Tibial artery (tissue), 4 donors: ENCODE data around the gene CCRL2.
"Not testable (repeated sequence)": the region's sequence is repeated elsewhere in the genome, so short reads cannot be mapped to it uniquely, and the experiment has no call there.

Experiments used
- DNase-seq, 2 donors: peaks; one replicate each; pipeline ENCODE4 v3.0.0-alpha.2; 2019
- H3K27ac ChIP-seq, 2 donors: fragments of 200-600 bp; sonication (generic) in 1 of 2; 1 replicate in 1 of 2; 2 replicates in 1 of 2; pipeline ENCODE4 v1.5.1; 2018 to 2019; ENCODE audit warnings: mild to moderate bottlenecking in 1 of 2
- H3K27me3 ChIP-seq, 2 donors: fragments of 200-600 bp; sonication (generic) in 1 of 2; one replicate each; pipeline versions ENCODE4 v1.5.1 to v1.6.0; 2016 to 2019
- H3K36me3 ChIP-seq, 3 donors: fragments of 200-600 bp; sonication (generic) in 2 of 3; one replicate each; pipeline ENCODE4 v1.5.1; 2016 to 2019; ENCODE audit warnings: mild to moderate bottlenecking in 2 of 3
- H3K4me1 ChIP-seq, 4 donors: fragments of 200-600 bp; sonication (generic) in 2 of 4; 1 replicate in 3 of 4; 2 replicates in 1 of 4; pipeline ENCODE4 v1.5.1; 2016 to 2019
- H3K4me3 ChIP-seq, 2 donors: fragments of 200-600 bp; sonication (generic) in 1 of 2; 1 replicate in 1 of 2; 2 replicates in 1 of 2; pipeline ENCODE4 v1.5.1; 2018 to 2019; ENCODE audit warnings: mild to moderate bottlenecking in 2 of 2
- H3K9me3 ChIP-seq, 3 donors: fragments of 200-600 bp; sonication (generic) in 1 of 3; one replicate each; pipeline ENCODE4 v1.5.1; 2016 to 2019
- intact Hi-C: fragments of 100-400 bp; cut with DNase I; formaldehyde crosslinking; loops from one replicate; pipeline ENCODE4 v1.15.0; 2023; ENCODE audit warnings: low total_unique reads
- TF ChIP-seq, protein P1 (sequence below), 2 experiments: fragments of 200-600 bp in 1 of 2; fragments of 450-650 bp in 1 of 2; IDR thresholded peaks; one replicate each; pipeline ENCODE4 v1.5.1; 2017 to 2019; ENCODE audit warnings: antibody characterized with exemption in 2 of 2, mild to moderate bottlenecking in 1 of 2, moderate library complexity in 1 of 2

CCRL2 gene

DNA sequence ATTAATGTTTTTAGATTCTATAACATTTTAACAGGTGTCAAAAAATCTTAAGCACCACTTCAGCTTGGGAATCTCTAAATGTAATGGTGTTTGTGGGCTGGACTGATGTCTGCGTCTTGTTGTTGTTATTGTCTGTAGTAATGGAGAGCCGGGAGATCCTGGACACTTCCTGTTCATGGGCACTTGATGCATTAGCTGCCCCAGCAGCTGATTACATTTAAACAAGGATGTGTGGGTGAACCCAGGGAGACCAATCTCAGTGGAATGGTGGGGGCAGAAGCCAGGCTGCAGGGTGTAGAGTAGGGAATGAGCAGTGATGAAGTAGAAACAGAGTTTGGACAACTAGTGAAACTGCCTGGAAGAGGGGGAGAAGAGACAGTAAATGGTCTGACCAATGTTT is 8.0 kb upstream of the CCRL2 start:
- no peaks in the 10 kb centered on the region for H3K9me3 ChIP-seq
- TF ChIP-seq, protein P1, sequence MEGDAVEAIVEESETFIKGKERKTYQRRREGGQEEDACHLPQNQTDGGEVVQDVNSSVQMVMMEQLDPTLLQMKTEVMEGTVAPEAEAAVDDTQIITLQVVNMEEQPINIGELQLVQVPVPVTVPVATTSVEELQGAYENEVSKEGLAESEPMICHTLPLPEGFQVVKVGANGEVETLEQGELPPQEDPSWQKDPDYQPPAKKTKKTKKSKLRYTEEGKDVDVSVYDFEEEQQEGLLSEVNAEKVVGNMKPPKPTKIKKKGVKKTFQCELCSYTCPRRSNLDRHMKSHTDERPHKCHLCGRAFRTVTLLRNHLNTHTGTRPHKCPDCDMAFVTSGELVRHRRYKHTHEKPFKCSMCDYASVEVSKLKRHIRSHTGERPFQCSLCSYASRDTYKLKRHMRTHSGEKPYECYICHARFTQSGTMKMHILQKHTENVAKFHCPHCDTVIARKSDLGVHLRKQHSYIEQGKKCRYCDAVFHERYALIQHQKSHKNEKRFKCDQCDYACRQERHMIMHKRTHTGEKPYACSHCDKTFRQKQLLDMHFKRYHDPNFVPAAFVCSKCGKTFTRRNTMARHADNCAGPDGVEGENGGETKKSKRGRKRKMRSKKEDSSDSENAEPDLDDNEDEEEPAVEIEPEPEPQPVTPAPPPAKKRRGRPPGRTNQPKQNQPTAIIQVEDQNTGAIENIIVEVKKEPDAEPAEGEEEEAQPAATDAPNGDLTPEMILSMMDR (IDR thresholded peaks at IDR 0.05), result no peak
- H3K27me3 ChIP-seq, result no peaks in the 10 kb centered on the region
- H3K27ac ChIP-seq, result no peak overlapping the region
- H3K36me3 ChIP-seq, result no peaks in the 10 kb centered on the region
- no peak overlapping the region for H3K4me3 ChIP-seq
- intact Hi-C loops, result no loop called here
- no peaks in the 10 kb centered on the region for H3K4me1 ChIP-seq
- DNase-seq, result no peak

DNA sequence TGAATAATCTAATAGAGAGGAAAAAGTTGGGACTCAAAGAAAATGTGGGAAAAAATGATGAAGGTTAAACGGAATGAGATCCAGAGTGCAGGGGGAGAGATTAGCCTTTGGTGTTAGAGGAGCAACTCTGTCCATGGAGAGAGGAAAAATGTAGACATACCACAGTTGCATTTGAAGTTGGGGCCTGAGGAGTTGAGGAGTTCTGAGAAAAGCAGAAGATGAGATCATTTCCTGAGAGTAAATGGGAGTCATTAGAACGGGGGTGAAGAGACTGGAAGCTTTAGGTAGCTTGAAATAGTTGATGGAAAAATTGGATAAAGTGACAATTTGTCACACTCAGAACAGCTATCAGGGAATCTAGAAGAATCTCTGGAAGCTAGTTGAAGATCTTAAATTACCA is 7.5 kb upstream of the CCRL2 start:
- Histone ChIP-seq H3K9me3 (no peaks in the 10 kb centered on the region), H3K4me1 (peaks cover 0 to 1% (median 0%) of the 10 kb centered on the region in 4 donors), H3K4me3 (no peak overlapping the region), H3K27ac (no peak overlapping the region), H3K27me3 (no peaks in the 10 kb centered on the region), H3K36me3 (no peaks in the 10 kb centered on the region)
- intact Hi-C loops, result no loop called here
- TF ChIP-seq, protein P1 (IDR thresholded peaks at IDR 0.05), result no peak
- DNase-seq, result no peak

DNA sequence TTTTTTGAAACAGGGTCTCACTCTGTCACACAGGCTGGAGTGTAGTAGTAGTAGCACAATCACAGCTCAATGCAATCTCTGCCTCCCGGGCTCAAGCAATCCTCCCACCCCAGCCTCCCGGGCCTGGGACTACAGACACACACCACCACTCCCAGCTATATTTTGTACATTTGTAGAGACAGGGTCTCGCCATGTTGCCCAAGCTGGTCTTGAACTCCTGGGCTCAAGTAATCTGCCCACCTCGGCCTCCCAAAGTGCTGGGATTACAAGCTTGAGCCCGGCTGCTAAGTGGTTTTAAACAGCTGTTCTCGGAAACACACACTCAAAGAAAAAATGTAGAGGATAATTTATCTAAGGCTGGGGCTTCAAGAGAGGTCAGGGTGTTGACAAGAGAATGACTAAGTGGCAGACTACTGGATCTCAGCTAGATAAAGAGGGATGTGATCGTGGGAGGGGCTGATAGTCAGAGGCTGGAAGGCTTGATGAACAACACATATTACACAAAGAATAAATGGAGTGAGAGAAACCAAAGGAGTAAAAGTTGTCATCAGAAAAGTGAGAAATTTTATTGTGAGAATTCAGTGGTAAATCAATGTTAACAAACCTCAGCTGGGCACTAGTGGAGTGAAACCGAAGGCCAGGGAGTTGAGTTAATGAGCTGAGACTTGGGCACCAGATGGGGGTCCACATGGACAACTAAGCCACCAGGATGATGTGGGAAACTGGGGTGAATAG is 6.9 kb upstream of the CCRL2 start:
- DNase-seq, result no peak
- TF ChIP-seq, protein P1 (IDR thresholded peaks at IDR 0.05), result no peak
- intact Hi-C loops, result no loop called here
- Histone ChIP-seq H3K9me3 (no peaks in the 10 kb centered on the region), H3K27ac (no peak overlapping the region), H3K36me3 (no peaks in the 10 kb centered on the region), H3K4me3 (no peak overlapping the region), H3K27me3 (no peaks in the 10 kb centered on the region), H3K4me1 (peaks cover 0 to 7% (median 0%) of the 10 kb centered on the region in 4 donors)

DNA sequence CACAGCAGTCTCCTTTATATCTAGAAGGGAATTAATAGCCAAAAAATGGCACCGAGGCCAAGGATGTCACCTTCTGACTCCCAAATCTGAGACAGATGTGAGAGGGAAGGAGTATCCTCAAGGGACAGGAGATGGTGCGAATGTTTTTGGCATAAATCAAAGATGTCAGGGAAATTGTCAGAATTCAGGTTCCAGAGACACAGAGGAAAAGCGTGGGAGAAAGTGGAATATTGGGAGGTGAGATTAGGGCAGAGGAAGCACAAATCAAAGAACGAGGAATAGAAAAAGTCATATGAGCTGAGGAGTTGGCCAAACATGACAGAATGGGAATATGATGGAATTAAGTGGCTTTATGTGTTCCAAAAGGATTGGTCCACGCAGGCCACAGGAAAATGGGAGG is 6.2 kb upstream of the CCRL2 start:
- no peak overlapping the region for H3K4me3 ChIP-seq
- TF ChIP-seq, protein P1 (IDR thresholded peaks at IDR 0.05), result no peak
- H3K27me3 ChIP-seq, result no peaks in the 10 kb centered on the region
- peaks cover 0 to 14% (median 6%) of the 10 kb centered on the region in 4 donors for H3K4me1 ChIP-seq
- H3K9me3 ChIP-seq, result no peaks in the 10 kb centered on the region
- DNase-seq, result no peak
- intact Hi-C loops, result no loop called here
- H3K27ac ChIP-seq, result no peak overlapping the region
- H3K36me3 ChIP-seq, result no peaks in the 10 kb centered on the region

DNA sequence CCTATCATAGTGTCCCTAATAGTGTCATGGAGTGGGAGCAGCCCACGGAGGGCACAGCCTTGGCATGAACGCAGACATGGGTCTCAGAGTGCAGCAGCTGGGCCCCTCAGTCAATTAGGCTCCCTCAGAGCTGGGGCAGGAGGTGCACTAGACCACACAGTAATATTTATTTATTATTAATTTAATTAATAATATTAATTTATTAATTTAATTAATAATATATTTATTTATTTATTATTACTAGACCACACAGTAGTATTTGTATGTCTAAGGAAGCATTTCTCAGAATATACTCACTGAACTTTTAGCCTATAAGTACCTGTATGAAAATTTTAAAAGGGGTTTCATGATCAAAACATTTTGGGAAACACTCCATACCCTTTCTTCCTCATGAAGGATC is 5.5 kb upstream of the CCRL2 start:
- Histone ChIP-seq H3K4me1 (peaks cover 0 to 16% (median 8%) of the 10 kb centered on the region in 4 donors), H3K4me3 (no peak overlapping the region), H3K36me3 (no peaks in the 10 kb centered on the region), H3K27me3 (no peaks in the 10 kb centered on the region), H3K27ac (no peak overlapping the region), H3K9me3 (no peaks in the 10 kb centered on the region)
- DNase-seq, result no peak
- intact Hi-C loops, result no loop called here
- TF ChIP-seq, protein P1 (IDR thresholded peaks at IDR 0.05), result no peak

DNA sequence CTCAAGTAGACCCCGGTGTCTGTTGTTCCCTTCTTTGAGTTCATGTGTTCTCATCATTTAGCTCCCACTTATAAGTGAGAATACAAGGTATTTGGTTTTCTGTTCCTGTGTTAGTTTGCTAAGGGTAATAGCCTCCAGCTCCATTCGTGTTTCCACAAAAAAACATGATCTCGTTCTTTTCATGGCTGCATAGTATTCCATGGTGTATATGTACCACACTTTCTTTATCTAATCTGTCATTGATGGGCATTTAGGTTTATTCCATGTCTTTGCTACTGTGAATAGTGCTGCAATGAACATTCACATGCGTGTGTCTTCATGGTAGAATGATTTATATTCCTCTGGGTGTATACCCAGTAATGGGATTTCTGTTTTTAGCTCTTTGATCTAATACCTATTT is 4.2 kb upstream of the CCRL2 start:
- H3K4me1 ChIP-seq, result peaks cover 0 to 20% (median 8%) of the 10 kb centered on the region in 4 donors
- H3K27me3 ChIP-seq, intact Hi-C loops, H3K9me3 ChIP-seq, H3K4me3 ChIP-seq, DNase-seq, H3K27ac ChIP-seq, H3K36me3 ChIP-seq: not testable (repeated sequence)
